Medulla oblongata (tissue), 1 donor: ENCODE measurements around the gene PTRH1.

Experiments
- DNase-seq: peaks from one replicate; pipeline ENCODE4 v3.0.0-alpha.2; 2015; ENCODE audit errors: extremely low spot score

The PTRH1 gene

DNA sequence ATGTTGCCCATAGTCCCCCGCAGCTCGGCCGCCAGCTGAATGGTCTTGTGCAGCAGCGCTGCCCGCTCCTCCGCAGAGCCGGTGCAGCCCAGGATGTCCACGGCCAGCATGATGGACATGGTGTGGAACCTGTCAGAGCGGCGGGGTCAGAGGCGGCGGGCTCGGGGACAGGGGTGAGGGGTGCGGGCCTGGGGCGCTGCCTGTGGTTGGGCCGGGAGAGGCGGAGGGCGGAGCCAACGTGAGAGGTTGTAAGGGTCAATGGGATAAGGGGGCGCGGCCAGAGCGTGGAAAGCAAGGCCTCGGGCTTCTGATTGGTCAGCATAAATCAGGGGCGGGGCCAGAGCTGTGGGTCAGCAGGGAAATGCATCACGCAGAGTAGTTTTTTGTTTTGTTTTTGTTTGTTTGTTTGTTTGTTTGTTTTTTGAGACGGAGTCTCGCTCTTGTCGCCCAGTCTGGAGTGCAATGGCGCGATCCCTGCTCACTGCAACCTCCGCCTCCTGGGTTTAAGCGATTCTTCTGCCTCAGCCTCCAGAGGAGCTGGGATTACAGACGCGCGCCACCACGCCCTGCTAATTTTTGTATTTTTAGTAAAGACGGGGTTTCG lies 26.5 kb upstream of the PTRH1 start:
- peak; percentile 88 for DNase-seq

DNA sequence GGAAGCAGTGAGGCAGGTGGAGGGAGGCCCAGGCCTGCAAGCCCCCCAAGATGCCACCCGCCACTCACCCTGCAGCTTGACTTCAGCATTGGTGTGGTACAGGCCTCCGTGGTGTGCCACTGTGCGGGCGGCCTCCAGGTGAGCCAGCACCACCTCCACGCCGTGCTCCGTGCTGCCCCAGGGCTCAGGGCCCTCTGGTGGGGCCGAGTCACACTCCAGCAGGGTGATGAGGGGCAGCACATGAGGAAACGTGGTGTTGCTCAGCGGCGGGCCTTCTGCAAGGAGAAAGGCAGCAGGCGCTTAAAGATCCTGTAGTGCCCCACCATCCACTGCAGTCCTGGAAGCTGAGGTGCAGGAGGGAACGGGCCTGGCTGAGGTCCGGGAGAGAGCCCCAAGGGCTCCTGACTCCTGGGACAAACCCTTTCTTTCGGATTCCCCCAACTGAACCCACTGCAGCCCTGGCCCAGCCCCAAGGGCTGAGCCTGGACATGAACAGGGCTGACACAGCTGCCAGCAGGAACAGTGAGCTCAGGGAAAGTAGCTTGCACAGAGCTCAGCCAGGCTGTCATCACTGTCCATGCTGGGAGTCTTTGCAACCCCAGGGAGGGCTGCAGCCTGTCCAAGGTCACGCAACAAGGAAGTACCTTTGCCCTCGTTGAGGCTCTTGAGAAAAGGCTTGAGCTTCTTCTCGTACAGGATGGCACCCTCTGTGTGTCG lies 24.3 kb upstream of the PTRH1 start:
- DNase-seq = no peak

DNA sequence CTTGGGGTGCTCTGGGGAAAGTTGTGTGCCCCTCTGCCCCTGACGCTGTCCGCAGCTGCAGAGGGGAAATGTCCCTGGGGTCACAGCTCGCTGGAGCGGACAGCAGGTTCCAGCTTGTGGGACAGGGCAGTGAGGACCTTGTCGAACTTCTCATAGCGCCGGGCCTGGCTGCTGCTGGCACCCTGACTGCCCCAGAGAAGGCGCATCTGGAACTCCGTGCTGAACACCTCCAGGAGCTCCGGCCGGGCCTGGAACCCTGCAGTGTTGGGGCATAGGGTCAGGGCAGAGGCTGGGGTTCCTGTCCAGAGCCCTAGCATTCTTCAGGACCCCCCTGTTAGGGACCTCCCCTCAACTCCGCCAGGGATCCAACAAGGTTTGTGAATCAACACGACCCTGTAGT lies 23.2 kb upstream of the PTRH1 start:
- DNase-seq = no peak

DNA sequence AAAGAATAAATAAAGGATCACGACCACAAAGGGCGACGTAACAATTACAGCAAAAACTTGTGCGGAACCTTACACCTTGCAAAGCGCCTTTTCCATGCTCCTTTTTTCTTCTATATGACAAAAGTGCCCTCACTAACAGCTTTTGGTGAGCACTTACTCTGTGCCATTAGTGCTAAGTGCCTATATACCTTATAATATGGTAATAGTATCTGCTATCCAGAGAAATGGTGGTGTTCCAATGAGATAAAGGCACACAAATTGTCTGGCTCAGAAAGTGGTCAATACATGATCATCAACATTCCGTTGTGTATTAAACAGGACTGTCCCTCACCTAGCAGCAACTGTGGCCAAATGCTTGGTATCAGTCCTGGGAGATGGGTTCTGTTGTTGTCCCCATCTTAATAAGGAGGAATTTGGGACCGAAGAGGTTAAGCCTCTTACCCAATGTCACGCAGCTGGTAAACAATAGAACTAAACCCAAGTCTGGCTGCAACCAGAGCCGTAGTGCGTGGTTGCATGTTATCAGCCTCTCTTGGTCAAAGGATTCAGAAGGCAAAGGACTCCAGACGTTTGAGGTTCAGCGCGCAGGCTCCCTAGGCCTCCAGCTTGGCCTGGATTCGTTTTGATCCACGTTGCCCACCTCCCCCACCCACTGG lies 20.2 kb upstream of the PTRH1 start:
- no peak for DNase-seq

DNA sequence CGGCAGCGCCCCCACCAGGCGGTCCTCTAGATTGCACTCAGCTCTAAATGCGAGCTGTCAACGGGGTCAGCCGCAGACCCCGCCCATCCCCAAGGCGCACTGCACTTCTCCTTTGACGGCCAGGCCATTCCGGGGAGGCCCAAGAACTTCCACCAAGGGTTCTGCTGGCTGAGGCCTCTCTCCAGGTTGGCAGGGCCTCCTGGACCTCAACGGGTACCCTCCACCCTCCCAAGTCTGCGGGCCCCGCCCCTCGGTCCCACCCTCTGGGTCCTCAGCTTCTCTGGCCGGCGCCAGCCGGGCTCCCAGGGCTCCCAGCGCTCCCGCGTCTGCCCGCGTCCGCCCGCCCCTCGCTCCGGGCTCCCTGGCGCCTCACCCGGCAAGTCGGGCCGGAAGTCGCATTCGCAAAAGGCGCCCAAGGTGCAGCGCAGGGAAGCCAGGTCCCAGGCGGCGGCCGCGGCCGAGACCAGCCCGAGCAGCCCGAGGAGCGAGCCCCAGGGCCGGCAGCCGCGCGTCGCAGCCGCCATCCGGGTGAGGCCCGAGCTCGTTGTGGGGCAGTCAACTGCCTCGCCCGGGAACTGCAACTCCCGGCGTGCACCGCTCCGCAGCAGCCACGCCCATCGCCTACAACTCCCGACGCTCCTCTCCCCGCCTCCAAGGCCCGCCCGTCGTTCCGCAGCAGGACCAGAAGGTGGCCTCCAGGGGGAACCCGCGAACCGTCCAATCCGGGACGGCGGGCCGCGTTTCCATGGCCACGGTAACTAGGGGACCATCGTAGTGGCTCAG lies 19.5 kb upstream of the PTRH1 start, which contains the start of gene TOR2A:
TOR2A (minus strand) TSS at position 548 of the 783 bp plus-strand sequence; CDS start at position 524, 24 bp downstream.
- DNase-seq = peak; percentile 98

DNA sequence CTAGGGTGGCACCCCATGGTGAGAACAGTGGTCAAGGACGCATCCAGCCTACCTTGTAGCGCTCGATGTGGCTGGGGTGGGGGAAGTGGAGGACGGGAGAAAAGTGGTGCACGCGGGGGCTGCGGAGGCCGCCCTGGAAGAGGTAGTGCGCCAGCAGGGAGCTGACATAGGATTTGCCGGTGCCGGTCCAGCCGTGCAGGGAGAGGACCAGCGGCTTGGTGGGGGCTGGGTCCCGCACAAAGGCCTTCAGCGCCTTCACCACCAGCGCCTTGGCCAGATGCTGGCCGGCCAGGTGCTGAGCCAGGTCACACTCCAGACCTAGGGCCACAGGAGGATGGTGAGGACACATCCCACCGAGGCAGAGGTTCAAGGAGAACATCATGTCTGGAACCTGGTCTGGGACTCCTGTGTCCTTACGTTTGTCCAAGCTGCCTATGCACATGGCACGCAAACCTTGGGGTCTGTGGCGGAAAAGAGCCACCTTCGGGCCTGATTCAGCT lies 18.8 kb upstream of the PTRH1 start:
- no peak for DNase-seq

DNA sequence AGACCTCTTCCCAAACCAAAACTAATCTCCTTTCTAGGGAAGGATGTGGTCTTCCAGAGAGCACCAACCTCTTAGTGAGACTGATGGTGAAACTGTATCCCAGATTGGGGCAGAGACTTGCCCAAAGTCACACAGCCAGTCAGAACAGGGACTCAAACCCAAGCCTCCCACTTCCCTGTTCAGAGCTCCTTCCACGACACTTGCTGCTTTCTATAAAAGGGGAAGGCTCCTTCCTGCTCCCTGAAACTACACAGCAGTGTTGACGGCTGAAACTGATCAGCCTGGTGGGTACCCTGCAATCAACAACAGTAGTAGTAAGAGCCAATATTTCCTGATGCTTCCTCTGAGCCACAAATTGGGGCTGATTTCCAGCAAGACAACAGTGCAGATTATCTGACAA lies 18.2 kb upstream of the PTRH1 start:
- DNase-seq = no peak

DNA sequence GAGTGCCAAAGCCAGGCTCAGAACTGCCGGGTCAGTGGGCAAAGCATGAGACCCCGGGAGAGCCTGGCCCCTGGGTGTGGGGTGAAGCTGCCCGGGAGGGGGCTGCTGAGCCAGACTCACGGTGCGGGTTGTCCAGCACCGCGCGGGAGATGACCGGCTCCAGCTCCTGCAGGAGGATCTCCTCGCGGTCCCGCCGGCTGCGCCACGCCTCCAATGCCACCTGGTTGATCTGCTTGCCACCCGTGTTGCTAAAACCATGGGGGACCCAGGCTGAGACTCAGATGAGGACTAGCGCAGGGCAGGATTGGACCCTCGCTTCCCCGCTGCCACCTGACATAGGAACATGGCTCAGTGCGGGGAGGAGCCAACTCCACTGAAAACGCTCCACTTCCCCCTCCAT lies 17.0 kb upstream of the PTRH1 start:
- DNase-seq = no peak

DNA sequence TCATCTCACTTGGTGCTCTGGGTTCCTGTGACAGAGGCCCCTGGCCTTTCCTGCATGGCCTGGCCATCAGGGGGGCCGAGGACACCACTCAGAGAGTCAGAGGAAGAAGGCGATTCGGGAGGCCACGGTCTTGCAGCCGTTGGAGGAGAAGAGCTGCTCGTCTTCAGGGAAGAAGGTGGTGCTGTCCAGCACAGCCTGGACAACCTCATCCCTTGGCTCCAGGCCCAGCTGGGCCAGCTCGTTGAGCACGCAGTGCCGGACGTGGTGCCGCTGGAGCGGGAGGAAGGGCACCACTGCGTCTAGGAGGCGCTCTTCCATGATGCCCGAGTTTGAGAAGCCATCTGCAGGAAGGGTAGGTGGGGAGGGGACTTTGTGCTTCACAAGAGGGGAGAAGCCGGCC lies 16.5 kb upstream of the PTRH1 start:
- DNase-seq = no peak

DNA sequence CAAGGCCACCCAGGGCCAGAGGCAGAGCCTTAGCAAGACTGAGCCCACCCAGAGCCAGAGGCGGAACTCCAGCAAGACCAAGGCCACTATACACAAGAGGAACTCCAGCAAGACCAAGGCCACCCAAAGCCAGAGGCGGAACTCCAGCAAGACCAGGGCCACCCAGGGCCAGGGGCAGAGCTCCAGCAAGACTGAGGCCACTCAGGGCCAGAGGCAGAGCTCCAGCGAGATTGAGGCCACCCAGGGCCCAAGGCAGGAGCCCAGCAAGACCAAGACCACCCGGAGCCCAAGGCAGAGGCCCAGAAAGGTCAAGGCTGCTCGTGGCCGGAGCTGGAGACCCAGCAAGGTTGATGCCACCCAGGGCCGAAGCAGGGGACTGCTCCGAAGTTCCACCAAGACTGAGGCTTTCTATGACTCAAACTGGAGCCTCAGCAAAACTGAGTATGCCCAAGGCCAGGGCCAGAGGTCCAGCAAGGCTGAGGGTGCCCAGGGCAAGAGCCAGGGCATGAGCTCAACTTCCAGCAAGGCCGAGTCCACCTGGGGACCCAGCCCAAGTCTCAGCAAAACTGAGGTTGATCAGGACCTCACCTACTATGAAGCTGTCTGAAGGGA lies 15.4 kb upstream of the PTRH1 start:
- DNase-seq = no peak

DNA sequence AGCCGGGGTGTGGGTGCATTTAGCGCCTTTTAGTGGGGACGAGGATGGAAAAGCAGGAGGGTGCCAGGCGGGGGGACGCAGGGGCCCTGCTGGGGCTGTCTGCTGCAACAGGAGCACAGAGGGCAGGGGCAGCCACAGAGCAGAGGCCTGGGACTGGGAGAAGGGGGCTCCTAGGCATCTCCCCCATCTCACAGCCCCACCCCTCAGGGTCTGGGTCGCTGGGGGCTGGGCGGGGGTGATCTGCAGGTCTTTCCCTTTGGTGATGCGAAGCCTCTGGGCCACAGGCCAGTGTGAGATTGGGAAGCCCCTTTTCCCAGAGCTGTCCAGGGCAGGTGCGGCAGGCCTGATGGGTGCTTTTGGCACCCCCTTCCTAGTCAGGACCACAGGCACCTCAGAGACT lies 14.8 kb upstream of the PTRH1 start:
- DNase-seq = no peak

DNA sequence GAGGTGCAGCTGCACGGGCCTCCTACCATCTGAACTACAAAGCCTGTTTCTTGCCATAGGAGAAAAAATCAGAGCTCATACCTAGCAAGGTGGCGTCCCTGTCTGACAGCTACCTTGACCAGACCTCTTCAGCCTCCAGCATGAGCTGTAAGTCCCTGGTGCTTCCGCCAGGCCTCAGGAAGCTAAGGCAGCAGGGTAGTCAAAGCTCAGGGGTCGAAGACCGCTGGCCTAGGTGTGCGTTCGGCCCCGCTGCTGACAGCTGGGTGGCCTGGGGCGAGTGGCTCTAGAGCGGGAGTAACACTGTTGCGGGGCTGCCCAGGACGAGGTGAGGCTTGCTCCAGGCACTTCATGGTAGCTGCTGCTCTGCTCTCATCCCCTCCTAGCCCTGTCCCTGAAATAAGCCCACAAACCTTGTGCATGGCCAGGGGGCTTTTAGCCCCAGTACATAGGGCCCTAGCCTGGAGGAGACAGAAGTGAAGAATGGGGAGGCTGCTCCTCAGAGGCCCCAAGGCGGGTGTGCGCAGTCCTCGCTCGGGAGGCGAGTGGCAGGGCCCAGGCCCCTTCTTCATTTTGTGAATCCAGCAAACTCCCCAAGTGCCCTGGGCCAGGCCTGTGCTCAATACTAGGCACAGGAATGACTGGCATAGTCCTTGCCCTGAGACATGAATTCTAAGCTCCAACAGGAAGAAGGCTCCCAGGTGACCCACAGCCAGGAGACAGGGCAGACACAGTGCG lies 14.2 kb upstream of the PTRH1 start:
- no peak for DNase-seq

DNA sequence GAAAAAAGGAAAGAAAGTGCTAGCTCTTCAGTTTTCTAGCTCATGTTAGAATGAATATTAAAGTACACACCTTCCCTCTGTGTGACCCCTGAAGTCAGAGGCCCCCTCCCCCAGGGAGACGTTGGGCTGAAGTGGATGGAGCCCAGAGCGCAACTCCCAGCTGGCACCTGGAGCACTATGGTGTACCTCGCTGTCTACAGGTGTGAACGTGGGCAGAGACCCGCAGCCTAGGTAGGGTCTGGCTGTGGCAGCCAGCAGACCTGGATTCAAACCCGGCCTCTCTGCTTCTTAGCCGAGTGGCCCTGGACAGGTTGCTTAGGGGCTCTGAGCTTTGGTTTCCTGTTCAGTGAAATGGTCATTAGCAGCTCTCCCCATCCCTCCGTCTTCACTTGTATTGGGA lies 13.3 kb upstream of the PTRH1 start:
- DNase-seq = no peak

DNA sequence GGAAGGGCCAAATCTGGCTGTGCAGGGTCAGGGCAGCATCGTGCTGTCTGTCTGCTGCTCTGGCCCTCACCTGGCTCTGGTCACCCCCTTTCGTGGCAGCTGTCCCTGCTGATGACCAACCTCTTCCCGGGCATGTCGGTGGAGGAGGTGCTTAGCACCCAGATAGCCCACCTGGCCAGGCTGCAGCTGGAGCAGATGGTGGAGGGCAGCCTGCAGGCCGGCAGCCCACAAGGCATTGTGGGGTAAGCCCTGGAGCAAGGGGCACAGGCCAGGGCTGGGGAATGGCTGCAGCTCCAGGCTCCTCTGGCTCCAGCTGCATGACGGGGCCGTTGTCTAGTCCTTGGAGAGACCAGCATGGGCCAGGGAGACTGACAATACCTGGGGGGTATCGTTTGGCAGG lies 11.4 kb upstream of the PTRH1 start:
- DNase-seq = no peak

DNA sequence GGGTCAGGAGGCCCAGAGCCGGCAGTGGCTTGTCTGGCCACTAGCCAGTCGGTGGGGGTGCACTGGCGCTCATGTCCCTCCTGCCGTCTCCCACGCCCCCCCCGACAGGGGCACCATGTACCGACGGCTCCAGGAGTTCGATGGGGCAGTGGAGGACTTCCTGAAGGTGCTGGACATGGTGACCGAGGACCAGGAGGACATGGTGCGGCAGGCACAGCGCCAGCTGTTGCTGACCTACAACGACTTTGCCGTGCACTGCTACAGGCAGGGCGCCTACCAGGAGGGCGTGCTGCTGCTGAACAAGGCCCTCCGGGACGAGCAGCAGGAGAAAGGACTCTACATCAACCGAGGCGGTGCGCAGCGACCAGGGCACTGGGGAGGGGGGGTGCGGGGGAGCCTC lies 8.5 kb upstream of the PTRH1 start:
- DNase-seq = no peak

DNA sequence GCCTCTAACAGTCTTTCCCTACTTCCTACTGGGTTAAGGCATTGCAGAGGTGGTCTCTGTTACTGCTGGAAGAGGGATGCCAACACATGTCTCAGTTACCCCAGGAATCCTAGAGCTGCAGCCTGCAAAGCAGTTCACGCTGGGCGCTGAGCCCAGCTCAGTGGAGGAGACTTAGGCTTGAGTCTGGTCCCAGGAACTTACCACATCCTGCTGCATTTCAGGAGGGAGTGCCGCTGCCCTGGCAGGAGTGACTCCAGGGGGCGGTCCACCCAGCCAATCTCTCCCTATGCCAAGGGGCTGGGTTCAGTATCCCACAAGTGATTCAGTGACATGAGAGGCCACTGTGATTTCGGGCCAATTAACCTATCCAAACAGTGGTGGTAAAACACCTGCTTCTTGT lies 8.0 kb upstream of the PTRH1 start:
- DNase-seq = peak; percentile 39

DNA sequence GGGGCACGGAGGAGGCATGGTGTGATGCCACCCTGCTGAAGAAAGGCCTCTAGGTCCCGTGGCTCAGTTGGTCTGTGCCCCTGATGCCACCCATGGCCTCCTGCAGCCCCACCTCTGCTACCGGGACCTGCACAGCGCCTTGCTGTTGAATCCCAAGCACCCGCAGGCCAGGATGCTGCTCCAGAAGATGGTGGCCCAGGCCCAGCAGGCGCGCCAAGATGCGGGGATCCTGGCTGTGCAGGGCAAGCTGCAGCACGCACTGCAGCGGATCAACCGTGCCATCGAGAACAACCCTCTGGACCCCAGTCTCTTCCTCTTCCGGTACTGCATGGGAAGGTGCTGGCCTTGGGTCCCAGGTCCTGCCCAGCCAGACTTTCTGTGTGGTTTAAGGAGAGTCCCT lies 7.5 kb upstream of the PTRH1 start:
- DNase-seq = no peak

DNA sequence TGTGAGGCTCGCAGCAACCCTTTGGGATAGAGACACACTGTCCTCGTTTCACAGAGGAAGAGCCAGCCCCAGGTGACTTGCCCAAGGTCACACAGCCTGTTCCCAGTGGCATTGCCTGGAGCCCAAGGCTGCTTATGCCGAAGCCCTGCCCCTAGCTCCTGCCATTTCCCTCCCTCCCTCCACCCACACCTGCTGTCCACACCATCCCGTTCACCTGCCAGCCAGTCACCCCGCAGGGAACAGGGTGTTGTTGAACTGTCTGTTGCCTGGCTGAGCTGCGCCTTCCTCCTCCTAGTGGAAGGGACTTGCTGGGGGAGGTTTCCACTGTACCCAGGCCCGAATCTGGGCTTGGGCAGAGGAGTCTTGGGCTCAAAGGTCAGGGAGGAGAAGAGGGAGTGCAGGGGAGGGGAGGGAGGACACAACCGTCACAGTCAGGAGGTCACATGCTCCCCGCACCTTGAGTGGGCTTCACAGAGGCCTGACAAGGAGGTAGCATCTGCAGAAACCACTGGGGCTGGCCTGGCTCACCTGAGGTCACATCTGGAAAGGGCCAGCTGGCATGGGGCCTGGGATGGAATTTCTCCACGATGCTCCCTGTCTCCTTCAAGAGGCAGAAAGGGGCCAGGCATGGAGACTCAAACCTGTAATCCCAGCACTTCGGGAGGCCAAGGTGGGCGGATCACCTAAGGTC lies 6.7 kb upstream of the PTRH1 start:
- no peak for DNase-seq

DNA sequence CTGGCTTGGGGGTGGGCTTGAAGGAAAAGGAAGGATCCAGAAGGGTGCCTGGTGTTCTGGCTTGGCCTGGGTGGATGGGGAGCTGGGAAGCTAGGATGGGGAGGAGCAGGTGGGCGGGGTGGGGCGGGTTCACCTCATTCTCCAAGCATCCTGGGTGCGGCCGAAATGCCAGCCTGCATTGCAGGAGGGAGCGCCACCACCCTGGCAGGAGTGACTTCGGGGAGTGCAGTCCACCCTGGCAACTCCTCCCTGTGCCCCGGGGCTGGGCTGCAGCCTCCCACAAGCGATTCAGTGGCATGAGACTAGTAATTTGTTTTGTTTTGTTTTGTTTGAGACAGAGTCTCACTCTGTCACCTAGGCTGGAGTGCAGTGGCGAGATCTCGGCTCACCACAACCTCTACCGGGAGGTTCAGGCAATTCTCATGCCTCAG lies 5.9 kb upstream of the PTRH1 start:
- DNase-seq = no peak

DNA sequence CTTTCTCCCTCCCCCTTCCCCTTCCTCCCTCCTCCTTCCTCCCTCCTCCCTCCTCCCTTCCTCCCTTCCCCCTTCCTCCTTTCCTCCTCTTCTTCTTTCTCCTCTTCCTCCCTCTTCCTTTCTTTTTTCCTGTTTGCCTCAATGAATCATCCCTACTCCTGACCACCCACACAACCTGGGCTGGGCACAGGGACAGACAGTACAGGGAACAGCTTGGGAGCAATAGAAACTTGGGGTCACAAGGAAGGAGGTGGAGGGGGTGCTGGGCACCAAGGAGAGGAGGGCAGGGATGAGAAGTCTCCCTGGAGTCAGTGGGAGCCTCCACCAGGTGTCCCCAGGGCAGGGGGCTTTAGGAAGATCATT lies 5.4 kb upstream of the PTRH1 start:
- no peak for DNase-seq
